HG03469 (cell line): ENCODE results near the gene SMIM44.

ENCODE experiments used
- ATAC-seq: cut with Tn5 transposase; IDR thresholded peaks from one replicate; pipeline ENCODE4 v1.9.1; 2021; ENCODE audit warnings: mild to moderate bottlenecking, moderate library complexity, moderate number of reproducible peaks; ENCODE audit not compliant: unreplicated experiment

The SMIM44 gene

GRCh38 chr19:3501780-3502179 is 18.5 kb upstream of the SMIM44 start:
- no peak for ATAC-seq

- ATAC-seq, result no peak
Measured at GRCh38 chr19:3500429-3501101, 17.3 kb upstream of the SMIM44 start, which contains the start of gene DOHH. DOHH (minus strand) TSS chr19:3500674; CDS start chr19:3496814, 3,860 bp downstream.

- no peak for ATAC-seq
Measured at GRCh38 chr19:3499738-3500428, 16.6 kb upstream of the SMIM44 start.

- ATAC-seq, result no peak
Measured at GRCh38 chr19:3497757-3498520, 14.7 kb upstream of the SMIM44 start.

GRCh38 chr19:3496392-3497273 is 13.4 kb upstream of the SMIM44 start:
- no peak for ATAC-seq

GRCh38 chr19:3494559-3494958 is 11.3 kb upstream of the SMIM44 start:
- no peak for ATAC-seq

GRCh38 chr19:3494051-3494450 is 10.8 kb upstream of the SMIM44 start:
- ATAC-seq, result no peak

- no peak for ATAC-seq
Measured at GRCh38 chr19:3493651-3494050, 10.4 kb upstream of the SMIM44 start.

GRCh38 chr19:3492919-3493318 is 9.7 kb upstream of the SMIM44 start:
- no peak for ATAC-seq

- no peak for ATAC-seq
Measured at GRCh38 chr19:3492131-3492839, 9.0 kb upstream of the SMIM44 start.

GRCh38 chr19:3491396-3492119 is 8.3 kb upstream of the SMIM44 start:
- ATAC-seq, result no peak

- no peak for ATAC-seq
Measured at GRCh38 chr19:3482507-3483225, 575 bp downstream of the SMIM44 start.

- ATAC-seq, result no peak
Measured at GRCh38 chr19:3481241-3482090, 1.8 kb downstream of the SMIM44 start.

- no peak for ATAC-seq
Measured at GRCh38 chr19:3480383-3481091, 2.7 kb downstream of the SMIM44 start, which contains the start of gene SMIM24. SMIM24 (minus strand) TSS chr19:3480525; CDS start chr19:3480463, 62 bp downstream.

GRCh38 chr19:3479834-3480215 is 3.4 kb downstream of the SMIM44 start:
- no peak for ATAC-seq

GRCh38 chr19:3479177-3479833 is 3.9 kb downstream of the SMIM44 start:
- no peak for ATAC-seq
